CD4-positive, CD25-positive, alpha-beta regulatory T cell (primary cell): Measurements from ENCODE around the gene KIAA1217. TPM values are rescaled to one million over a fixed set of nuclear protein-coding genes. Genes with fewer than 3 reads are reported as not detected.

Experiments
- ATAC-seq, 2 donors: fragments of 150-1000 bp; cut with Tn5 transposase; one replicate each; pipeline ENCODE4 v1.10.0; 2021; ENCODE audit warnings: low read depth in 2 of 2, moderate number of reproducible peaks in 2 of 2, moderate library complexity in 1 of 2
- DNase-seq, 3 donors: peaks; one replicate each; pipeline versions ENCODE4 v3.0.0 to v3.0.0-alpha.2; 2012 to 2022; ENCODE audit warnings: mixed read lengths in 1 of 3
- H3K27ac ChIP-seq: one replicate; pipeline ENCODE4 v1.7.0; 2013; ENCODE audit warnings: mild to moderate bottlenecking, low read length; ENCODE audit not compliant: insufficient read depth, poor library complexity, severe bottlenecking
- H3K27me3 ChIP-seq: one replicate; pipeline ENCODE4 v1.7.0; 2013; ENCODE audit warnings: low read length; ENCODE audit not compliant: control insufficient read depth, insufficient read depth
- H3K36me3 ChIP-seq: one replicate; pipeline ENCODE4 v1.7.0; 2013; ENCODE audit warnings: mild to moderate bottlenecking, low read length, moderate library complexity; ENCODE audit not compliant: control insufficient read depth, insufficient read depth
- H3K4me1 ChIP-seq: 2 replicates; pipeline ENCODE4 v1.7.0; 2013; ENCODE audit warnings: mild to moderate bottlenecking, low read length; ENCODE audit not compliant: insufficient read depth, control insufficient read depth, poor library complexity, severe bottlenecking
- H3K4me3 ChIP-seq: one replicate; pipeline ENCODE4 v1.7.0; 2013; ENCODE audit warnings: low read depth, mild to moderate bottlenecking, low read length, moderate library complexity
- H3K9me3 ChIP-seq, 2 experiments: 1 replicate in 1 of 2; 2 replicates in 1 of 2; pipeline ENCODE4 v1.7.0; 2013; ENCODE audit warnings: low read length in 2 of 2, mild to moderate bottlenecking in 1 of 2, moderate library complexity in 1 of 2; ENCODE audit not compliant: control insufficient read depth in 2 of 2
- H3K27ac Mint-ChIP-seq, 3 donors: one replicate each; pipeline ENCODE4 v1.8.0; 2020 to 2022; ENCODE audit warnings: mild to moderate bottlenecking in 3 of 3, mixed read lengths in 3 of 3, moderate library complexity in 2 of 3
- H3K27me3 Mint-ChIP-seq: one replicate; pipeline ENCODE4 v1.8.0; 2022; ENCODE audit warnings: mild to moderate bottlenecking, mixed read lengths
- H3K36me3 Mint-ChIP-seq: one replicate; pipeline ENCODE4 v1.8.0; 2020; ENCODE audit warnings: mixed read lengths
- H3K4me1 Mint-ChIP-seq, 4 donors: one replicate each; pipeline ENCODE4 v1.8.0; 2020 to 2022; ENCODE audit warnings: mixed read lengths in 4 of 4, mild to moderate bottlenecking in 1 of 4
- H3K4me3 Mint-ChIP-seq, 4 donors: one replicate each; pipeline ENCODE4 v1.8.0; 2020 to 2022; ENCODE audit warnings: mild to moderate bottlenecking in 4 of 4, mixed read lengths in 4 of 4, moderate library complexity in 3 of 4
- H3K9me3 Mint-ChIP-seq, 7 donors: one replicate each; pipeline ENCODE4 v1.8.0; 2020 to 2022; ENCODE audit warnings: mixed read lengths in 7 of 7, mild to moderate bottlenecking in 3 of 7, moderate library complexity in 2 of 7
- polyA plus RNA-seq, 4 donors: library from polyadenylated mRNA; unstranded; fragments of 300-500 nt; fragmentation: Illumina TruSeq; gene quantifications; one replicate each; pipeline ENCODE4 v1.2.3, GENCODE V29; 2021
- total RNA-seq: library from RNA; stranded (reverse); gene quantifications from one replicate; pipeline ENCODE4 v1.2.3, GENCODE V29; 2022

The KIAA1217 gene
- total and polyA plus RNA-seq, 5 donors from 2014 or later = 0.10 TPM; not detected in 4

DNA sequence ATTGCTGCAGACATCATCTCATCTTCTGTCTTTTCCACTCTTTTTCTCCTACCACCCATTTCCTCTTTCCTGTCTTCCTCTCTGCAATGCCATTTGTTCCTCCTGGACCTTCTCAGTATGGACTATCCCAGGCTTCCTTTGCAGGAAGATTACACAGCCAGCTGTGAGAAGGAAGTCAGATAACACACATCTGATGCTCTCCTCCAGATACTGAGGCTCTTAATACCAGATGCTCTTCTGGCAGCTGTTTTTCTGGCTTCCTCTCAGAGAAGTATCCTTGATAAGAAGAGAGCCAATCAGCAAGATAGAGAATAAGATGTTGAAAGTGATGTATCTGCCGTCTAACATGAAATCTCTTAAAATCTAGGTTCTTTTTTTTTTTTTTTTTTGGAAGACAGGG lies 14.4 kb downstream of the KIAA1217 start:
- H3K36me3 ChIP-seq = no peaks in the 10 kb centered on the region
- Mint-ChIP-seq H3K27ac (no peak overlapping the region), H3K9me3 (peaks cover 0 to 2% (median 0%) of the 10 kb centered on the region in 7 donors), H3K4me3 (no peak overlapping the region), H3K4me1 (no peaks in the 10 kb centered on the region), H3K36me3 (no peaks in the 10 kb centered on the region), H3K27me3 (no peaks in the 10 kb centered on the region)
- no peaks in the 10 kb centered on the region for H3K9me3 ChIP-seq
- ATAC-seq (no peak), DNase-seq (no peak)
- H3K4me3 ChIP-seq = no peak overlapping the region
- H3K27ac ChIP-seq = no peak overlapping the region
- no peaks in the 10 kb centered on the region for H3K4me1 ChIP-seq
- no peaks in the 10 kb centered on the region for H3K27me3 ChIP-seq

DNA sequence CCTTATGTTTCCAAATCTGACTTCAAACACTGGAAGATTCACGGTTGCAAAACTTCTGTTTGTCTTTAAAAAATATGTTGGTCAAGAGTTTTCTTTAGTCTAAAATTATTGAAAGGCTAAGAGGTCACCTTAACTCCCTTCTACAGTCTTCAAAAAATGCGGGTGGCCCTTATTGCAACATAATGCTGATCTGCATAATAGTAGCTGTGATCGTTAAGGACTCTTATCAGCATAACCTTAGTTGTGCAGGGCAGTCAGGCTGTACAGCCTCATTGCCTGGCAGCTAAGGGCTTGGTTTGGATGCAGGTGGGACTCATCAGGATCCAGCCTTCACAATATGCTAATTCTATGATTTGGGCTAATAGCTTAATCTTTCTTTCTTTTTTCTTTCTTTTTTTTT lies 15.0 kb downstream of the KIAA1217 start:
- Mint-ChIP-seq H3K27me3 (no peaks in the 10 kb centered on the region), H3K4me1 (no peaks in the 10 kb centered on the region), H3K27ac (no peak overlapping the region), H3K9me3 (peaks cover 0 to 2% (median 0%) of the 10 kb centered on the region in 7 donors), H3K4me3 (no peak overlapping the region), H3K36me3 (no peaks in the 10 kb centered on the region)
- Histone ChIP-seq H3K4me3 (no peak overlapping the region), H3K36me3 (no peaks in the 10 kb centered on the region), H3K4me1 (no peaks in the 10 kb centered on the region), H3K27ac (no peak overlapping the region), H3K27me3 (no peaks in the 10 kb centered on the region), H3K9me3 (no peaks in the 10 kb centered on the region)
- DNase-seq (no peak), ATAC-seq (no peak)

DNA sequence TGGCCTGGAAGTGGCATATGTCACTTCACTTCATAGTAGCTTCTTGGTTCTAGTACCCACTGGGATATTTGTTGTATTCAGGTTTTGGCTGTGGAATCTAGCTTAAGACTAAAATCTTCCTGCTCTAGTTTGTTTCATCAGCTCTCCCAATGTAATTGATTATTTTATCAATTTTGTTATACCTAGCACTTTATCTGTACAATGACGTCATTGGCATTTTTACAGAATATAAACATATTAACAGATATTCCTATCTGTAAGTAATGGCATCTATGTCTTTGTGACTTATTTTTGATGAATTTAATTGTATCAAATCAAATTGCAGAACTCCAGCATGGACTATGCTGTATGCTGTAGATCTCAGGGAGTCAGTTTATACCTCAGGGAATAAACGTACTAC lies 19.7 kb downstream of the KIAA1217 start:
- no peak for ATAC-seq
- H3K4me3 ChIP-seq = no peak overlapping the region
- no peaks in the 10 kb centered on the region for H3K4me1 ChIP-seq
- no peaks in the 10 kb centered on the region for H3K27me3 ChIP-seq
- H3K9me3 ChIP-seq = no peaks in the 10 kb centered on the region
- peaks cover 0 to 3% (median 0%) of the 10 kb centered on the region in 7 donors for H3K9me3 Mint-ChIP-seq
- H3K36me3 Mint-ChIP-seq = no peaks in the 10 kb centered on the region
- H3K27ac ChIP-seq = no peak overlapping the region
- H3K4me1 Mint-ChIP-seq = no peaks in the 10 kb centered on the region
- H3K36me3 ChIP-seq = no peaks in the 10 kb centered on the region
- no peak for DNase-seq
- H3K27ac Mint-ChIP-seq = no peak overlapping the region
- H3K4me3 Mint-ChIP-seq = no peak overlapping the region
- no peaks in the 10 kb centered on the region for H3K27me3 Mint-ChIP-seq

DNA sequence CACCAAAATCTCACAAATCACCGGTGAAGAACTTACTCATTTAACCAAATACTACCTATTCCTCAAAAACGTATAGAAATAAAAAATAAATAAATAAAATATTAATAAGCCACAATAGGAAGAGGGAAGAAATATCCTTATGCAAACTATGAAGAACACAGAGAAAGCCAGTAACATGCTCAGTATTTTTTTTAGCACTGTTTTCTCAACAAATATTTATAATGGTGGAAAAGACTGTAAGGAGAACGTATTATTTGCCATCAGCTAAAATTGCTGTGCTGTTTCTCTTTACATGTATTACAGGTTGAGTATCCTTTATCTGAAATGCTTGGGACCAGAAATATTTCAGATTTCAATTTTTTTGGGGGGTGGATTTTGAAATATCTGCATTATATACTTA lies 21.0 kb downstream of the KIAA1217 start:
- ATAC-seq (no peak), DNase-seq (no peak)
- Mint-ChIP-seq H3K36me3 (no peaks in the 10 kb centered on the region), H3K27me3 (no peaks in the 10 kb centered on the region), H3K27ac (no peak overlapping the region), H3K4me1 (no peaks in the 10 kb centered on the region), H3K9me3 (peaks cover 0 to 1% (median 0%) of the 10 kb centered on the region in 7 donors), H3K4me3 (no peak overlapping the region)
- Histone ChIP-seq H3K4me3 (no peak overlapping the region), H3K27ac (no peak overlapping the region), H3K36me3 (no peaks in the 10 kb centered on the region), H3K9me3 (no peaks in the 10 kb centered on the region), H3K27me3 (no peaks in the 10 kb centered on the region), H3K4me1 (no peaks in the 10 kb centered on the region)

DNA sequence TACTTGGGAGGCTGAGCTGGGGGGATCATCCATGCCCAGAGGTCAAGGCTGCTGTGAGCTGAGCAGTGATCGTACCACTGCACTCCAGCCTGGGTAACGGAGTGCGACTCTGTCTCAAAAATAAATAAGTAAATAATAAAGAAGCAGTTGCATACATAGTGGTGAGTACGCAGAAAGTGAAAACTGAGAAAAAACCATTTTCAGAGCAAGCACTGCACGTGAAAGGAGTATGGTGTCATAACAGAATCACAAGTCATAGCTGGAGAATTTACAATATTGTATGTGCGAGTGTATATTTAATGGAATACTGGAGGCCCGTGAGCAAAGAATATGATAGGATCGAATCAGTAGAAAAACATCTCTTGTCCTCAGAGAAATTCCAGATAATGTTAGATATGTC lies 22.3 kb downstream of the KIAA1217 start:
- Histone ChIP-seq H3K27ac (no peak overlapping the region), H3K4me3 (no peak overlapping the region), H3K27me3 (no peaks in the 10 kb centered on the region), H3K4me1 (no peaks in the 10 kb centered on the region), H3K36me3 (no peaks in the 10 kb centered on the region), H3K9me3 (no peaks in the 10 kb centered on the region)
- Mint-ChIP-seq H3K36me3 (no peaks in the 10 kb centered on the region), H3K4me3 (no peak overlapping the region), H3K9me3 (peaks cover 0 to 1% (median 0%) of the 10 kb centered on the region in 7 donors), H3K4me1 (no peaks in the 10 kb centered on the region), H3K27me3 (no peaks in the 10 kb centered on the region), H3K27ac (no peak overlapping the region)
- DNase-seq = no peak
- ATAC-seq = no peak

DNA sequence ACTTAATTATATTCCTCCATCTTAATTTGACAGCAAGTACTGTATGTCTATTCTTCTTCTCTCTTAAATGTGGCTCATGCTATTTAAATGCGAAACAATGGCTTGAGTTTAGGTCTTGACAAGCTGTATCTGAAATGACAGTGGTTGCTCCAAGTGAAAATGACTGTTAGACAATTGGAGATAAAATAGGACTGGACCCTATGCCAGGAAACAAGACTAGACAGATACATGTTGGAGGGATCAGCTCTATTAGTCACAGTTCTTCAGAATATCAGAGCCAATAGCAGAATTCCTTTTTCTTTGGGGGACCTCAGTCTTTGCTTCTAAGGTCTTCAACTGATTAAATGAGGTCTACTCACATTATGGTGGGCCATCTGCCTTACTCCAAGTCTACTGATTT lies 25.8 kb downstream of the KIAA1217 start:
- Mint-ChIP-seq H3K36me3 (no peaks in the 10 kb centered on the region), H3K4me3 (no peak overlapping the region), H3K27me3 (peaks cover 5% of the 10 kb centered on the region), H3K27ac (no peak overlapping the region), H3K4me1 (no peaks in the 10 kb centered on the region), H3K9me3 (peaks cover 0 to 1% (median 0%) of the 10 kb centered on the region in 7 donors)
- no peaks in the 10 kb centered on the region for H3K9me3 ChIP-seq
- ATAC-seq (no peak), DNase-seq (no peak)
- no peaks in the 10 kb centered on the region for H3K4me1 ChIP-seq
- H3K27me3 ChIP-seq = no peaks in the 10 kb centered on the region
- H3K4me3 ChIP-seq = no peak overlapping the region
- H3K27ac ChIP-seq = no peak overlapping the region
- H3K36me3 ChIP-seq = no peaks in the 10 kb centered on the region

DNA sequence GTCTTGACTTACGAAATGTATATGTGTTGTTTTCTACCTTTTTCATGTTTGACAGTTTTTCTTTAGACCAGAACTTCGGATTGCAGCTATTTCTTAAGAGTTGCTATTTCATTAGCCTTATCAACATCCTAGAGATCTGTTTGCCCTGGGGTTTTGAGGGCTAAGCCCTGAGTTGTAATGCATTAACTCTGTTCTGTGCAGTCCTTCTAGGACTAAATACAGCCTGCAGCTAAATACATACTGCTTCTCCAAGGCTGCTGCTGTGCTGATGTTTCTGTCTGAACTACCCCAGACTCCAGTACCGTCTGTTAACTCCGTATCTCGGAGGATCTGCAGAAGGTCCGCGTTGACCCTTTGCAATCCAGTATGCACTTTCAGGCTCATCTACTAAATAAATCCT lies 26.5 kb downstream of the KIAA1217 start:
- no peaks in the 10 kb centered on the region for H3K4me1 ChIP-seq
- Mint-ChIP-seq H3K9me3 (peaks cover 0 to 1% (median 0%) of the 10 kb centered on the region in 7 donors), H3K4me1 (no peaks in the 10 kb centered on the region), H3K27ac (no peak overlapping the region), H3K4me3 (no peak overlapping the region), H3K36me3 (no peaks in the 10 kb centered on the region), H3K27me3 (peaks cover 5% of the 10 kb centered on the region)
- no peak overlapping the region for H3K4me3 ChIP-seq
- DNase-seq (no peak), ATAC-seq (no peak)
- H3K9me3 ChIP-seq = no peaks in the 10 kb centered on the region
- H3K27ac ChIP-seq = no peak overlapping the region
- H3K36me3 ChIP-seq = no peaks in the 10 kb centered on the region
- no peaks in the 10 kb centered on the region for H3K27me3 ChIP-seq

DNA sequence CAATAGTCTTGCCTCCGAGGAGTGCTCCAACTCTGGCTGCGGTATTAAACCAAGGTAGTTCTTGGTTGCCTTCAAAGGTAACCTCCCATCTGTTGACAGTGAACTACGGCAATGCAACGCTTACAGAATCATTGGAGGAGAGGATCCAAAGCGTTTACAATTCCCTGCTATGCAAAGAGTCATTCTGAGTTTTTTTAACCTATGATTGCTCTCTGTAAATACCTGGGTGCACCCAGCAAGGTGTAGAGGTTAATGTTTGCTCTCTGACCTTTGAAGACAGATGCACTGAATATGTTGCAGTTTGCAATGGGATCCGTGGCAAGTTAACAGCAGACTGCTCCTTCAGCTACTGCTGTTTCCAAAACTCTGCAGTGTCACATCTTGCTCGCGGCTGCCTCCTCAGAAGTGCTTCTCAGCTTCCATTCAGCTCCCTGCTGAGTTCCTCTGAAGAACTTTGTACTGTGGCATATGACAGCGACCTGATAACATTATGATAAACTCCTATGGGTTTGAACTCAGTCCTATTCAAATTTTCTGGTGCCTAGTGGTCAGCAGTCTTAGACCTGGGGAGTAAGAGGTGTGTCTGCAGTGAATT lies 29.0 kb downstream of the KIAA1217 start:
- ATAC-seq = no peak
- Mint-ChIP-seq H3K9me3 (peaks cover 0 to 1% (median 0%) of the 10 kb centered on the region in 7 donors), H3K27ac (no peak overlapping the region), H3K27me3 (peaks cover 5% of the 10 kb centered on the region), H3K4me1 (no peaks in the 10 kb centered on the region), H3K36me3 (no peaks in the 10 kb centered on the region), H3K4me3 (no peak overlapping the region)
- no peaks in the 10 kb centered on the region for H3K4me1 ChIP-seq
- H3K36me3 ChIP-seq = no peaks in the 10 kb centered on the region
- H3K27me3 ChIP-seq = no peaks in the 10 kb centered on the region
- H3K9me3 ChIP-seq = no peaks in the 10 kb centered on the region
- H3K27ac ChIP-seq = no peak overlapping the region
- H3K4me3 ChIP-seq = no peak overlapping the region
- no peak for DNase-seq
